Osteoblast (primary cell): ENCODE results near the gene CAPN6. TPM values are rescaled to one million over a fixed set of nuclear protein-coding genes. Genes with fewer than 3 reads are reported as not detected.

ENCODE experiments used
- DNase-seq: peaks from one replicate; pipeline ENCODE4 v3.0.0; 2011; ENCODE audit warnings: low spot score, mixed read lengths; ENCODE audit not compliant: insufficient read length; ENCODE audit errors: missing footprints
- H2AFZ ChIP-seq: 2 replicates; pipeline ENCODE4 v1.6.0; 2011; ENCODE audit warnings: mild to moderate bottlenecking, low read length
- H3K27ac ChIP-seq: 2 replicates; pipeline ENCODE4 v1.5.1; 2011; ENCODE audit warnings: mild to moderate bottlenecking, low read depth, low read length, moderate library complexity
- H3K27me3 ChIP-seq: 2 replicates; pipeline ENCODE4 v1.6.0; 2012; ENCODE audit warnings: mild to moderate bottlenecking, control low read depth, inconsistent platforms, low read length, moderate library complexity; ENCODE audit not compliant: insufficient read depth
- H3K36me3 ChIP-seq: 2 replicates; pipeline ENCODE4 v1.5.1; 2011; ENCODE audit warnings: mild to moderate bottlenecking, low read length, control low read depth, moderate library complexity; ENCODE audit not compliant: insufficient read depth
- H3K4me1 ChIP-seq: 2 replicates; pipeline ENCODE4 v1.5.1; 2011; ENCODE audit warnings: mild to moderate bottlenecking, low read length, control low read depth, moderate library complexity; ENCODE audit not compliant: insufficient read depth
- H3K4me2 ChIP-seq: 2 replicates; pipeline ENCODE4 v1.6.0; 2011; ENCODE audit warnings: mild to moderate bottlenecking, low read length; ENCODE audit not compliant: insufficient read depth
- H3K4me3 ChIP-seq: fragments of 200-600 bp; sonication (generic); 3 replicates; pipeline ENCODE4 v1.5.1; 2012; ENCODE audit warnings: mild to moderate bottlenecking, low read length, inconsistent platforms; ENCODE audit not compliant: insufficient read depth
- H3K79me2 ChIP-seq: 2 replicates; pipeline ENCODE4 v1.6.0; 2012; ENCODE audit warnings: mild to moderate bottlenecking, low read length, control low read depth, inconsistent platforms; ENCODE audit not compliant: insufficient read depth
- H3K9me3 ChIP-seq: 2 replicates; pipeline ENCODE4 v1.5.1; 2011; ENCODE audit warnings: low read depth, low read length, control low read depth
- H4K20me1 ChIP-seq: 2 replicates; pipeline ENCODE4 v1.6.0; 2012; ENCODE audit warnings: mild to moderate bottlenecking, low read length, control low read depth; ENCODE audit not compliant: insufficient read depth
- CTCF ChIP-seq: IDR thresholded peaks from 2 replicates; pipeline ENCODE4 v1.5.1; 2011; ENCODE audit warnings: mild to moderate bottlenecking, low read depth, low read length, moderate library complexity; ENCODE audit errors: extremely low read depth
- total RNA-seq: library from RNA; depleted of rRNA; stranded (reverse); fragments of >200 nt; gene quantifications from 2 replicates; pipeline ENCODE4 v1.2.3, GENCODE V29; 2012

Gene CAPN6
- total RNA-seq, result not detected in 2 replicates

- no peaks in the 10 kb centered on the region for H3K36me3 ChIP-seq
- no peaks in the 10 kb centered on the region for H3K79me2 ChIP-seq
- H3K4me2 ChIP-seq, result no peak within 1 kb of the TSS
- no peak within 1 kb of the TSS for H2AFZ ChIP-seq
- no peak within 1 kb of the TSS for H3K4me3 ChIP-seq
- H3K4me1 ChIP-seq, result no peaks in the 10 kb centered on the region
- no peak for TF ChIP-seq CTCF
- peaks cover 45% of the 10 kb centered on the region for H3K27me3 ChIP-seq
- no peaks in the 10 kb centered on the region for H4K20me1 ChIP-seq
- H3K9me3 ChIP-seq, result no peaks in the 10 kb centered on the region
- DNase-seq, result no peak
- no peak within 1 kb of the TSS for H3K27ac ChIP-seq
Observed at GRCh38 chrX:111270339-111270738, at the start of gene CAPN6. CAPN6 (minus strand) TSS chrX:111270483; CDS start chrX:111263936, 6,547 bp downstream.

- no peak overlapping the region for H3K4me3 ChIP-seq
- H3K4me1 ChIP-seq, result no peaks in the 10 kb centered on the region
- no peak for DNase-seq
- no peak overlapping the region for H2AFZ ChIP-seq
- no peaks in the 10 kb centered on the region for H3K79me2 ChIP-seq
- no peak overlapping the region for H3K27ac ChIP-seq
- H3K36me3 ChIP-seq, result no peaks in the 10 kb centered on the region
- peaks cover 8% of the 10 kb centered on the region for H3K27me3 ChIP-seq
- no peaks in the 10 kb centered on the region for H3K9me3 ChIP-seq
- H4K20me1 ChIP-seq, result no peaks in the 10 kb centered on the region
- TF ChIP-seq CTCF, result no peak
- no peak overlapping the region for H3K4me2 ChIP-seq
Observed at GRCh38 chrX:111319451-111319850, 49.2 kb upstream of the CAPN6 start.

GRCh38 chrX:111318901-111319300, 48.6 kb upstream of the CAPN6 start:
- no peak overlapping the region for H3K27ac ChIP-seq
- no peak overlapping the region for H3K4me2 ChIP-seq
- DNase-seq, result no peak
- no peak overlapping the region for H3K4me3 ChIP-seq
- TF ChIP-seq CTCF, result no peak
- no peaks in the 10 kb centered on the region for H3K9me3 ChIP-seq
- H3K36me3 ChIP-seq, result no peaks in the 10 kb centered on the region
- H3K79me2 ChIP-seq, result no peaks in the 10 kb centered on the region
- no peaks in the 10 kb centered on the region for H3K4me1 ChIP-seq
- no peaks in the 10 kb centered on the region for H4K20me1 ChIP-seq
- H2AFZ ChIP-seq, result no peak overlapping the region
- H3K27me3 ChIP-seq, result peaks cover 8% of the 10 kb centered on the region

GRCh38 chrX:111309083-111309482, 38.8 kb upstream of the CAPN6 start:
- no peak for DNase-seq
- no peaks in the 10 kb centered on the region for H3K9me3 ChIP-seq
- H3K4me1 ChIP-seq, result no peaks in the 10 kb centered on the region
- peaks cover 10% of the 10 kb centered on the region for H3K27me3 ChIP-seq
- no peak overlapping the region for H3K4me2 ChIP-seq
- H2AFZ ChIP-seq, result no peak overlapping the region
- H4K20me1 ChIP-seq, result no peaks in the 10 kb centered on the region
- H3K4me3 ChIP-seq, result no peak overlapping the region
- TF ChIP-seq CTCF, result no peak
- no peaks in the 10 kb centered on the region for H3K79me2 ChIP-seq
- H3K27ac ChIP-seq, result no peak overlapping the region
- no peaks in the 10 kb centered on the region for H3K36me3 ChIP-seq
